ENCODE measurements around the gene HTR3B. TPM values are rescaled to one million over a fixed set of nuclear protein-coding genes. Genes with fewer than 3 reads are reported as not detected.
"Not testable (repeated sequence)": the region's sequence is repeated elsewhere in the genome, so short reads cannot be mapped to it uniquely, and the experiment has no call there.

HTR3B gene
- polyA plus RNA-seq, 3 donors, result 0.04 to 0.14 TPM; not detected in 1

- Histone ChIP-seq H3K9me3 (replicated peaks in 1 of 2; ENCODE audit: control insufficient read depth in 1 of 2, insufficient read depth in 1 of 2, low read length in 2 of 2) (no peaks in the 10 kb centered on the region), H3K79me2 (ENCODE audit: insufficient read depth, low read length) (no peaks in the 10 kb centered on the region), H3K4me1 (ENCODE audit: control insufficient read depth in 1 of 2, insufficient read depth in 2 of 2, low read length in 2 of 2) (no peaks in the 10 kb centered on the region), H2AFZ (ENCODE audit: insufficient read depth, low read depth, low read length, poor library complexity, severe bottlenecking) (no peak overlapping the region), H3K36me3 (replicated peaks in 1 of 2; ENCODE audit: control insufficient read depth in 1 of 2, insufficient read depth in 2 of 2, low read length in 2 of 2) (no peaks in the 10 kb centered on the region), H3K4me2 (replicated peaks; ENCODE audit: extremely low read depth, low read length, poor library complexity, severe bottlenecking) (no peak overlapping the region), H4K20me1 (ENCODE audit: insufficient read depth, low read length) (no peaks in the 10 kb centered on the region), H3K9ac (ENCODE audit: insufficient read depth, low read length, poor library complexity, severe bottlenecking) (no peak overlapping the region), H3K4me3 (replicated peaks in 1 of 3; ENCODE audit: low read depth in 2 of 3, low read length in 3 of 3) (no peak overlapping the region), H3K27me3 (ENCODE audit: control insufficient read depth in 2 of 2, insufficient read depth in 2 of 2, low read length in 2 of 2) (no peaks in the 10 kb centered on the region), H3K27ac (ENCODE audit: low read depth in 1 of 2, low read length in 2 of 2) (no peak overlapping the region)
- Mint-ChIP-seq H3K9me3 (no peaks in the 10 kb centered on the region), H3K4me1 (no peaks in the 10 kb centered on the region), H3K36me3 (no peaks in the 10 kb centered on the region), H3K27ac (no peak overlapping the region), H3K27me3 (ENCODE audit: low read depth in 3 of 3) (peaks cover 5 to 15% (median 7%) of the 10 kb centered on the region in 3 donors), H3K4me3 (no peak overlapping the region)
- WGBS (ENCODE audit: insufficient coverage), result 79% methylated on average over 4 of the region's 8 CpGs
- TF ChIP-seq CTCF (IDR thresholded peaks at IDR 0.05), result no peak
- intact Hi-C loops (cut with micrococcal nuclease), result no loop called here
- no peak for DNase-seq
Observed at GRCh38 chr11:113907681-113908080, 3.1 kb downstream of the HTR3B start.

GRCh38 chr11:113908098-113908497, 3.5 kb downstream of the HTR3B start:
- H2AFZ ChIP-seq (ENCODE audit: insufficient read depth, low read depth, low read length, poor library complexity, severe bottlenecking), result no peak overlapping the region
- TF ChIP-seq CTCF (IDR thresholded peaks at IDR 0.05), result no peak
- H3K4me3 ChIP-seq (replicated peaks in 1 of 3; ENCODE audit: low read depth in 2 of 3, low read length in 3 of 3), result no peak overlapping the region
- intact Hi-C loops (cut with micrococcal nuclease), result no loop called here
- H3K4me1 ChIP-seq (ENCODE audit: control insufficient read depth in 1 of 2, insufficient read depth in 2 of 2, low read length in 2 of 2), result no peaks in the 10 kb centered on the region
- no peak for DNase-seq
- H3K27me3 Mint-ChIP-seq (ENCODE audit: low read depth in 3 of 3), result peaks cover 5 to 13% (median 7%) of the 10 kb centered on the region in 3 donors
- no peaks in the 10 kb centered on the region for H3K27me3 ChIP-seq (ENCODE audit: control insufficient read depth in 2 of 2, insufficient read depth in 2 of 2, low read length in 2 of 2)
- no peaks in the 10 kb centered on the region for H3K36me3 Mint-ChIP-seq
- no peak overlapping the region for H3K27ac ChIP-seq (ENCODE audit: low read depth in 1 of 2, low read length in 2 of 2)
- H3K4me2 ChIP-seq (replicated peaks; ENCODE audit: extremely low read depth, low read length, poor library complexity, severe bottlenecking), result no peak overlapping the region
- H3K4me3 Mint-ChIP-seq, result no peak overlapping the region
- no peaks in the 10 kb centered on the region for H4K20me1 ChIP-seq (ENCODE audit: insufficient read depth, low read length)
- H3K36me3 ChIP-seq (replicated peaks in 1 of 2; ENCODE audit: control insufficient read depth in 1 of 2, insufficient read depth in 2 of 2, low read length in 2 of 2), result no peaks in the 10 kb centered on the region
- WGBS (ENCODE audit: insufficient coverage), result 91% methylated on average over 8 of the region's 9 CpGs
- H3K9ac ChIP-seq (ENCODE audit: insufficient read depth, low read length, poor library complexity, severe bottlenecking), result no peak overlapping the region
- no peaks in the 10 kb centered on the region for H3K79me2 ChIP-seq (ENCODE audit: insufficient read depth, low read length)
- no peaks in the 10 kb centered on the region for H3K4me1 Mint-ChIP-seq
- no peaks in the 10 kb centered on the region for H3K9me3 Mint-ChIP-seq
- no peaks in the 10 kb centered on the region for H3K9me3 ChIP-seq (replicated peaks in 1 of 2; ENCODE audit: control insufficient read depth in 1 of 2, insufficient read depth in 1 of 2, low read length in 2 of 2)
- no peak overlapping the region for H3K27ac Mint-ChIP-seq

- H3K4me3 ChIP-seq (replicated peaks in 1 of 3; ENCODE audit: low read depth in 2 of 3, low read length in 3 of 3); H3K4me3 Mint-ChIP-seq; H3K27ac ChIP-seq (ENCODE audit: low read depth in 1 of 2, low read length in 2 of 2); H3K9ac ChIP-seq (ENCODE audit: insufficient read depth, low read length, poor library complexity, severe bottlenecking); H3K27me3 ChIP-seq (ENCODE audit: control insufficient read depth in 2 of 2, insufficient read depth in 2 of 2, low read length in 2 of 2); H2AFZ ChIP-seq (ENCODE audit: insufficient read depth, low read depth, low read length, poor library complexity, severe bottlenecking); H4K20me1 ChIP-seq (ENCODE audit: insufficient read depth, low read length); H3K9me3 ChIP-seq (replicated peaks in 1 of 2; ENCODE audit: control insufficient read depth in 1 of 2, insufficient read depth in 1 of 2, low read length in 2 of 2); intact Hi-C loops (cut with micrococcal nuclease); H3K79me2 ChIP-seq (ENCODE audit: insufficient read depth, low read length); DNase-seq; H3K4me2 ChIP-seq (replicated peaks; ENCODE audit: extremely low read depth, low read length, poor library complexity, severe bottlenecking); H3K27ac Mint-ChIP-seq; H3K36me3 ChIP-seq (replicated peaks in 1 of 2; ENCODE audit: control insufficient read depth in 1 of 2, insufficient read depth in 2 of 2, low read length in 2 of 2); H3K4me1 ChIP-seq (ENCODE audit: control insufficient read depth in 1 of 2, insufficient read depth in 2 of 2, low read length in 2 of 2); H3K4me1 Mint-ChIP-seq; H3K36me3 Mint-ChIP-seq; H3K9me3 Mint-ChIP-seq: not testable (repeated sequence)
- WGBS (ENCODE audit: insufficient coverage), result 100% methylated on average over 3 of the region's 9 CpGs
- H3K27me3 Mint-ChIP-seq (ENCODE audit: low read depth in 3 of 3), result peaks cover 5 to 12% (median 9%) of the 10 kb centered on the region in 3 donors
Observed at GRCh38 chr11:113911491-113911890, 6.9 kb downstream of the HTR3B start.

Data from CD14-positive monocyte (primary cell).